HG03565 (cell line): Measurements from ENCODE around the gene RASAL2.
"Not testable (repeated sequence)": the region's sequence is repeated elsewhere in the genome, so short reads cannot be mapped to it uniquely, and the experiment has no call there.

Experiments
- ATAC-seq: cut with Tn5 transposase; IDR thresholded peaks from one replicate; pipeline ENCODE4 v1.9.1; 2021; ENCODE audit warnings: mild to moderate bottlenecking, moderate library complexity; ENCODE audit not compliant: unreplicated experiment

The RASAL2 gene

GRCh38 chr1:178368208-178368607 is 274.3 kb downstream of the RASAL2 start:
- no peak for ATAC-seq

DNA sequence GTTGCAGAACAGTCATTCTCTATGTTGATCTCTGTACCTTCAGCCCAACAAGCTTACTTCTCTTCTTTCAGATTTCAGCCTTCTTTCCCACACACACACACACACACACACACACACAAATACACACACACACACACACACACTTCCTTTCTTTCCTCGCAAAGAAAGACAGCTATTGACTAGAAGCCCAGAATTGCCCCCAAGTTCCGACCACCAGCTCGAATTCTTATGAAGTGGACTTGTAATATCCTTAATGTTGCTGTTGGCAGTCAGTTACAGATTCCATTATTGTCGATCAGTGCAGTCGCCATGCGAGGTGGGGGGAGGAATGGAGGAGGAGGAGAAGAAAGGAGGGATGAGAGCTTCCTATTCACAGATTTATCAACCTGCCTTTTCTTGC is 277.3 kb downstream of the RASAL2 start:
- no peak for ATAC-seq

- no peak for ATAC-seq
Measured at GRCh38 chr1:178371933-178372388, 278.1 kb downstream of the RASAL2 start.

- ATAC-seq: no peak
Measured at GRCh38 chr1:178374016-178374415, 280.1 kb downstream of the RASAL2 start.

DNA sequence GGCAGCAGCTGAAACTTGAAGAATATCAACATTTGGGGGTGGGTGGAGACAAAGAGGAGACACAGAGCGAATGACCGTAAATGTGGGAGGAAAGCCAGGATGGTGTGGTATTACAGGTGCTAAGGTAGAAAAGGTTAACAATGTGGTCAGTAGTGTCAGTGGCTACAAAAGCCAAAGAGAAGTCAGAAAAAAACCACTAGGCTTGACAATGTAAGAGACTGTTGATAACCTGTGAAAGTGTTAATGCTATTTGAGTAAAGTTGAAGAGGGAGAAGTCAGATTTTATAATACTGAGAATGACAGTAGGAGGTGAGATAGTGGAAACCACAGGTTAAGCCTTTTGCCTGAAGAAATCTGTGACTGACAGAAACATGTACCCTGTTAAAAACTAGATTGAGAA is 282.1 kb downstream of the RASAL2 start:
- ATAC-seq: no peak

DNA sequence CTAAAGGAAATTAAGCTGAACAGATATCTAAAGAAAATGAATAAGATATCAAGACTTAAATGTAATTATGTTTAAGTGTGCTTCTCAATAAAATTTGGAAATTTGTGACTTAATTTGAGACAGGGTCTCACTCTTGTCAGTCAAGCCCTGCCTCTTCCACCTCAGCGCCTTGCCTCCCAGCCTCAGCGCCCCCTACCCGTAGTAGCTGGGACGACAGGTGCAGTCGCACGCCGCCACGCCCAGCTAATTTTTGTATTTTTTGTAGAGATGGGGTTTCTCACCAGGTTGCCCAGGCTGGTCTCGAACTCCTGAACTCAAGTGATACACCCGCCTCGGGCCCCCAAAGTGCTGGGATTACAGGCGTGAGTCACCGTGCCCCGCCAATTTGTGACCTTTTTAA is 285.9 kb downstream of the RASAL2 start:
- no peak for ATAC-seq

DNA sequence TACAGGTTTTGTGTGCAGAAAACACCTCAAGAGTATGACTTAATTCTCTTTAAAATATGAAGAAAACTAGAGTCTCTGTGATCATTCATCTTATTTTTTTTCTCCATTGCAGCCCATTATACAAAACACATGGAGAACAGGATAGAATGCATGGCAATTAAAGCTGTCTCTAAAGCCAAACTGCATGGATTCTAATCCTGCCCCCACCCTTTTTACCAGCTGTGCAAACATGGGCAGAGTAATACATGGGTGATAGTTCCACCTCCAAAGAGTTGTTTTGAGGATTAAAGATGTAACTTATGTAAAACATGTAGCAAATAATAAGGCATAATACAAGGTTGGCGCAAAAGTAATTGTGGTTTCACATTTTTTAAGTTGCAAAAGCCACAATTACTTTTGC is 288.5 kb downstream of the RASAL2 start:
- no peak for ATAC-seq

DNA sequence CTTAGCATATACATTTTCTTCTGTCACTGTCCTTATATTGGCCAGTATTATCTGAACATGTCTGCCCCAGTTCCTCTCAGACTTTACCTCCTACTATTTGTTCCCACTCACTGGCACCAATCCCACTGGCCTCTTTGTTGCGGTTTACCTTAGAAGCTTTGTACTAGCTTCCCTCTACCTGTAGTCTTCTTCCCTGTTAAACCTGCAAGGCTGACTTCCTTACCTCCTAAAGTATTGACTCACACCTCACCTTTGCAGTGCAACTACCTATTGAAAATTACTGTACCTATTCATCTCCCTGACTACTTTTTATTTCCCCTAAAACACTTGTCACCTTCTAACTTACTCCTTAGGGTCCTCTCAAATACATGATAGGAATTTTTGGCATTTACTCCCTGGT is 291.8 kb downstream of the RASAL2 start:
- ATAC-seq: no peak

- ATAC-seq: no peak
Measured at GRCh38 chr1:178388418-178389145, 294.7 kb downstream of the RASAL2 start.

GRCh38 chr1:178389441-178389840 is 295.5 kb downstream of the RASAL2 start:
- no peak for ATAC-seq

DNA sequence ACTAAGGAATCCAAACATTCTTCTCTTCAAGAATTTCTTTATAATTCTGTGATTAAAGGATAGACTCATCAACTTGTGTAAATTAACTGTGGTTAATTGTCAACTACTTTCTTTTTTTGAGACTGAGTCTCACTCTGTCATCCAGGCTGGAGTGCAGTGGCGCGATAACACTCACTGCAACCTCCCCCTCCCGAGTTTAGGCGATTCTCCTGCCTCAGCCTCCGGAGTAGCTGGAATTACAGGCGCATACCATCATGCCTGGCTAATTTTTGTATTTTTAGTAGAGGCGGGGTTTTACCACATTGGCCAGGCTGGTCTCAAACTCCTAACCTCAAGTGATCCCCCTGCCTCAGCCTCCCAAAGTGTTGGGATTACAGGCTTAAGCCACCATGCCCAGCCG is 296.4 kb downstream of the RASAL2 start:
- ATAC-seq: not testable (repeated sequence)

- no peak for ATAC-seq
Measured at GRCh38 chr1:178393370-178393769, 299.5 kb downstream of the RASAL2 start.

GRCh38 chr1:178396789-178397188 is 302.9 kb downstream of the RASAL2 start:
- no peak for ATAC-seq

DNA sequence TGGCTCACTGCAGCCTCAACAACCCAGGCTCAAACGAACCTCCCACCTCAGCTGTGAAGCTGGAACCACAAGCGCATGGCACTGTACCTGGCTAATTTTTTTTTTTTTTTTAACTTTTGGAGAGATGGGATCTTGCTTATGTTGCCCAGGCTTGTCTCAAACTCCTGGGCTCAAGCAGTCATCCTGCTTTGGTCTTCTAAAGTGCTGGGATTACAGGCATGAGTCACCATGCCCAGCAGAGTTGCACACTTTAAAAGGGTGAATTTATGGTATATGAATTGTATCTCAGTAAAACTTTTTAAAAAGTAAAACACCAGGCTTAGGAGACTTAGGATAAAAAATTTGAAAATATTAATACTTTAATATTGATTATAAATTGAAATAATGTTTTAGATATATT is 303.8 kb downstream of the RASAL2 start:
- ATAC-seq: no peak

DNA sequence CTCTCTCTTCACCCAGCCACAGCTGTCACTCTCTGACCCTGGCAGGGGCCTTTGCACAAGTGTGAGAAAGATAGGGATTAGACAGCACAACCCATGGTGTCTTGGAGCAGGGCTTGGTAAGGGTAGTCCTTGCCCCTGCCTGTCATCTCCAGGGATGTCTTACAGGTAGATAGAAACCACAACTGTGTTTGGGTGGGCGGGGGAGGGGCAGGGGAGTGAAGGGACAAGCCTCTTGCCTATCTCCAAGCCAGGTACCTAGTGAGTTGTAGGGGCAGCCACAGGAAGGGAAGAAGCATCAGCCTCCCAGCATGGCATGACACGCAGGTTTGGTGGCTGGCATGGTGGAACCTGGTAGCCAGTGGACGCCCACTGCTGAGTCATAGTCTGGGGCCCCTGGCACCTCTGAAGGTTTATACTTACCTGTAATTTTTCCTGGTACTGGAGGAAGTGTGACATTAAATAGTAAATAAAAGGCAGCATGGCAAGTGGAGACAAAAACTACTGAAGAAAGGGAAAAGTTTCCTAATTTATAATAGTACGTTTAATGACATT is 305.3 kb downstream of the RASAL2 start:
- ATAC-seq: no peak

- ATAC-seq: no peak
Measured at GRCh38 chr1:178405137-178405536, 311.2 kb downstream of the RASAL2 start.

- ATAC-seq: no peak
Measured at GRCh38 chr1:178407215-178407614, 313.3 kb downstream of the RASAL2 start.

DNA sequence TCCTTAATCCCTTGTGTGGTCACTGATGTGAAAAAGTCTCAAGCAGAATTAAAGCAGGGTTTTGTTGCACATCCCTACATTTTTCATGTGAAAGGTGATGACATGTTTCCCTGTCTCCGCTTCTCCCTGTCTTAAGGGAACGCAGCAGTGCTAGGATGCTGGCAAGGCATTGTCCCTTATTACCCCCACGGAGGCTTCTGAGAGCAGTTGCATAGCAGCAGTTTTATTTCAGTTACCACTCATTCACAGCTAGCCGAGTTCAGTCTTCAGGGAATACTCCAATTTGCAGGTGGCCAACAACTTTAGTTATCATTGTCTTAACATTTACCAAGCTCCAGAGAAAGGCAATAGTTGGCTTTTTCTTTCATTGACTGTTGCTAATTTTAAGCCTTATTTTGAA is 313.8 kb downstream of the RASAL2 start:
- ATAC-seq: no peak

- ATAC-seq: no peak
Measured at GRCh38 chr1:178408871-178409270, 315.0 kb downstream of the RASAL2 start.

- no peak for ATAC-seq
Measured at GRCh38 chr1:178409541-178409940, 315.6 kb downstream of the RASAL2 start.

GRCh38 chr1:178411756-178412399 is 318.0 kb downstream of the RASAL2 start:
- peak; percentile 47 for ATAC-seq

- peak; percentile 85 for ATAC-seq
Measured at GRCh38 chr1:178412400-178412770, 318.5 kb downstream of the RASAL2 start.
